ENCODE data around the gene FBXO30.

FBXO30 gene, protein sequence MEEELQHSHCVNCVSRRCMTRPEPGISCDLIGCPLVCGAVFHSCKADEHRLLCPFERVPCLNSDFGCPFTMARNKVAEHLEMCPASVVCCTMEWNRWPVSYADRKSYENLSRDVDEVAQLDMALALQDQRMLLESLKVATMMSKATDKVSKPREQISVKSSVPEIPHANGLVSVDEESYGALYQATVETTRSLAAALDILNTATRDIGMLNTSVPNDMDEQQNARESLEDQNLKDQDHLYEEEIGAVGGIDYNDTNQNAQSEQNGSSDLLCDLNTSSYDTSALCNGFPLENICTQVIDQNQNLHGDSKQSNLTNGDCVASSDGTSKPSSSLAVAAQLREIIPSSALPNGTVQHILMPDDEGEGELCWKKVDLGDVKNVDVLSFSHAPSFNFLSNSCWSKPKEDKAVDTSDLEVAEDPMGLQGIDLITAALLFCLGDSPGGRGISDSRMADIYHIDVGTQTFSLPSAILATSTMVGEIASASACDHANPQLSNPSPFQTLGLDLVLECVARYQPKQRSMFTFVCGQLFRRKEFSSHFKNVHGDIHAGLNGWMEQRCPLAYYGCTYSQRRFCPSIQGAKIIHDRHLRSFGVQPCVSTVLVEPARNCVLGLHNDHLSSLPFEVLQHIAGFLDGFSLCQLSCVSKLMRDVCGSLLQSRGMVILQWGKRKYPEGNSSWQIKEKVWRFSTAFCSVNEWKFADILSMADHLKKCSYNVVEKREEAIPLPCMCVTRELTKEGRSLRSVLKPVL

DNA sequence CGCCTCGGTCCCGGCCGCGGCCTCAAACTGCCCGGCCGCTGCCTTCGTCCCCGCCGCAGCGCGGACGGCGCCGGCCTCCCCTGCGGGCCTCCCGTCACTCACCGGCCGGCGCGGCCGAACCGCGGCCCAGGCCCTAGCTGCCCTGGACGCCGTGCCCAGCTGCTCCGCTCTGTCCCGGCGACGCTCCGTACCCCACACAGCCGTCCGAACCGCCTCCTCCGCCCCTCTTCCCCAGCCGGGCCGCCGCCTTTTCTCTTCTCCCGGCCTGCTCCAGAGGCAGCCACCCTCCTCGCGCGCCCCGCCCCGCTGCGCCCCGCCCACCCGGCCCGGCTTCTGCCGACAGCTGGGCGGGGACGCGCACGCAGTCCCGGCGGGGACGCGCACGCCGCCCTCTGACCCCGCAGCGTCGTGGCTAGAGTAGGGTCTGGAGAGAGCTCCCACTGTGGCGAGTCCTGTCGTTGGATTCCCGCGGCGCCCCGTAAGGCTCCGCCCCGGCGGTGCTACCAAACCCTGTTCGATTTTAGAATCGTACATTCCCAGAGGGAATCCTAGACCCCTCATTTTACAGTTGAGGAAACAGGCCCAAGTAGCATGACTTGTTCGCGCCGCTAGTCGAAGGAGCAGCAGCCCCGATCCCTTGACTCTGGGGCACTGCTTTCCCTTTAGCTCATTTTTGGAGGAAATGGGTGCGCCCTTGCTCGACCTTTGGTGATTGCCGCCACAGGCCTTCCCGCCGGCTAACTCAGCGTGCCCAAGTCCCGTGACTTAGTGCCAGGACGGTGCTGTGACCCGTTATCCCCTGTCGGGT is at the start of gene FBXO30:
Gene FBXO30, minus strand, starts transcription at position 295 of the 808 bp plus-strand sequence. CDS start 8,390 bp downstream, outside the sequence.
- peak; percentile 97 for DNase-seq

DNA sequence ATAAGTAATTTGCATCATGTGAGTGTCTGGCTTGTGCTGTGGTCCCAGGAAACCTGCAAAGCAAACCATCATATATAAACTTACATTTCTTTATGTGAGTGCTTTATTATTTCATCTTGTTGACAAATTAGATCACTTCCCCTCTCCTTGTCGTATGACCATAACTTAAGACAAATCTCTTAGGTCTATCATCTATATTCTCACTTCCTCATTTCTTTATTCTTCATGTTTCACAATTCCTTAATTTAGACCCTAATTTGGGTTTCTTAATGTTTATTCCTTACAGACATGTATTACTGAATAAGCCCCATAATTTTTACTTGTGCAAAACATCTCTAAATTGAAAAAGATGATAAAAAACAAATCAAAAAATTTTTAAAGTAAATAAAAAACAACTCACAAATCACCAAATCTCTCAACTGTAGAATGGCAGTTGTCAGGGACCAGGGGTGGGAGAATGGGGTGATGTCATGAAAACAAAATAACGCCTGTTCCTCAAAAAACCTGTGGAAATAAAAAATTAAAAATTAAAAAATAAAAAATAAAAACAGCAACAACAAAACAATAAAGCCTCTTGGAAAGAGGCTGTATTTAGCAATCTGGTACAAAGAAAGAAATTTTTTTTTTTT is 49.5 kb upstream of the FBXO30 start:
- DNase-seq, result no peak

DNA sequence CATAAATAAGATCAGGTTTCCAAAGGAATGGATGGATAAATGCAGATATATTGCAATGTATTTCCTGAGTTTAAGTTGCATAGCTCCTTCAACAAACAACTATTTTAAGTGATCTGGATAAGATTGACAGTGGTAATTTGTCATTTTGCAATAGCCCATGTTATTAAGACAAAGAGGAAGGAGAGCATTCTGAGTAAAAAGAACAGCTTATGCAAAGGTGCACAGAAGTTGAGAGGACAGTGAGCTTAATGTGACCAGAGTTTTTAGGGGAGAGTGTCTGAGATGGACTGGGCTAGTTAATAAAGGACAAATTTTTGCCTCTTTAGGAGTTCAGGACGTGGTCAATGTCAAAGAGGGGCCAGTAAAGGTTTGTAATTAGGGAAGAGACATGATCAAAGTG is 48.8 kb upstream of the FBXO30 start:
- DNase-seq, result no peak

DNA sequence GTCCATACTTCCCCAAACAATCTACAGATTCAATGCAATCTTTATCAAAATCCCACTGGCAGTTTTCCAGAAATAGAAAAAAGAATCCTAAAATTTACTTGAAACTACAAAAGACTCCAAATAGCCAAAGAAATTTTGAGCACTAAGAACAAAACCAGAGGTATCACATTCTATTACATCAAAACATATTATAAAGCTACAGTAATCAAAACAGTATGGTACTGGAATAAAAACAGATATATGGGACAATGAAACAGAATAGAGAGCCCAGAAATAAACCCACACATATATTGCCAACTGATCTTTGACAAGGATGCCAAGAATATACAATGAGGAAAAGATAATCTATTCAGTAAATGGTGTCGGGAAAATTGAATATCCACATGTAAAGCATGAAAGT is 46.0 kb upstream of the FBXO30 start:
- DNase-seq, result no peak

DNA sequence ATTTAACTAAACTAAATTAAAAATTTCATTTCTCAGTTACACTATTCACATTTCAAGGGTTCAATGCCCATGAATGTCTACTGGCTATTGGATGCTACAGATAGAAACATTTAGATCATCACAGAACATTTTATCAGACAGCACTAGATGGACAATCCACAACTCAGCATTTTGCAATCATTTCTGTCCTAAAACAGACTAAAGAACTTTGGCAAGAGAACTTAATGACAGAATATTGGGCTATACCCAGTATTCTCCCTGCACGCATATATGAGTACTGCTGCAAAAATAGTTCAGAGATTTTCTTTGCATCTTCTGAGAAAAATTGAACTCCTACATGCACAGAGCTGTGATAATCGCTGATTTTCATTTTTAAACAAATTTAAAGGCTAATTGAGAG is 36.1 kb upstream of the FBXO30 start:
- no peak for DNase-seq

DNA sequence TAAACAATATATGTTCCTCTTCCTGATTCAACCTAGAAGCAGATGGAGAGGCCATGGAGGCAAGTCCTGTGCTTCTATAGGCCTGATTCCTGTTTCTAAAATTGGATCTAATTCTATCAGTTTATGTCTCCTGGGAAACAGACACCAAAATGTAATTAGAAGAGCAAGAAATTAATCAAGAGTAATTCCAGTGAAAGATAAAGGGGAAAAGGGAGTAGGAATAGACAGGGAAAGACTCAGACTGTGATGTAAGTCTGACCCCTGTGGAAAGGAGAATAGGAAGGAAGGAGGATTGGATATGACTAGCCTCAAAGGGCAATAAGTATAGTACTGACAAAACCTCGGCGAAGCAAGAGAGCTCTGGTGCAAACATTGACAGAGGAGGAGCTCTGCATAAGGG is 33.9 kb upstream of the FBXO30 start:
- DNase-seq, result no peak

DNA sequence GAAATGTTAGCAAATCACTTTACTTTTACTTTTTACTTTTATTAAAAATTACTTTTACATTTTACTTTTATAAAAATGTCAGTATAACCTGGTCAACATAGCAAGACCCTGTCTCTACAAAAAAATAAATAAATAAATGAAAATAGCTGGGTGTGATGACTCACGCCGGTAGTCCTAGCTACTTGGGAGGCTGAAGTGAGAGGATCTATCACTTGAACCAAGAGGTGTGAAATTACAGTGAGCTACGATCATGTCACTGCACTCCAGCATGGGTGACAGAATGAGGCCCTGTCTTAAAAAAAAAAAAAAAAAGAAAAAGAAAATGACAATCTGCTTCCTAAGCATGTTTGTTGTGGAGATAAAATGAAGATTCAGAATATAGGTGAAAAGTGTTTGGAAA is 31.0 kb upstream of the FBXO30 start:
- no peak for DNase-seq

DNA sequence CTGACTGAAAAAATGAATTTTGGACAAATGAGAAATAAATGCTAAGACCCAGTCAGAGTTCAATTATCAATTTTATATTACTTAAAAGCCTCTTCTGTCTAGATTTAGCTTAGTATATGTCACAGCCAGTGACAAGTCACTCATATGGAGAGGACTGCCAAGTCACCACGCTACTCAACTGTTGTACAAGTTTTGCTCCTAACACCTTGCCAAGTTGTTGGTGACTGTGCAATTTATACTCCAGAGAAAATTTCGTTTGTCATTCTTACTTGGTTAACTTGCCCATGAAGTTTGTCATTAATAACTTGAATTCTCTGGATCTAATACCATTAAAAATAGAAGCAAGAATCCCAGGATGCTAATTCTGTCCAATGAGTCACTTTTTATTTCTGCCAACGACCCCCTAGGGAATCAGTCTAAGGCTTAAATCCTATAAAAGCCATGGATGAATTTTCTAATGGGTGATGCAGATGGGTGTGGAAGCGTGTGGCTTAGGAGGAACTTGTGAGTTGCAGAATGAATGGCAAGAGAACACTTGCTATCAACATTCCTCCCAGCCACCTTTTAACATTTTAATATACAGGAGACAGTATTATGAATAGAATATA is 30.4 kb upstream of the FBXO30 start:
- no peak for DNase-seq

DNA sequence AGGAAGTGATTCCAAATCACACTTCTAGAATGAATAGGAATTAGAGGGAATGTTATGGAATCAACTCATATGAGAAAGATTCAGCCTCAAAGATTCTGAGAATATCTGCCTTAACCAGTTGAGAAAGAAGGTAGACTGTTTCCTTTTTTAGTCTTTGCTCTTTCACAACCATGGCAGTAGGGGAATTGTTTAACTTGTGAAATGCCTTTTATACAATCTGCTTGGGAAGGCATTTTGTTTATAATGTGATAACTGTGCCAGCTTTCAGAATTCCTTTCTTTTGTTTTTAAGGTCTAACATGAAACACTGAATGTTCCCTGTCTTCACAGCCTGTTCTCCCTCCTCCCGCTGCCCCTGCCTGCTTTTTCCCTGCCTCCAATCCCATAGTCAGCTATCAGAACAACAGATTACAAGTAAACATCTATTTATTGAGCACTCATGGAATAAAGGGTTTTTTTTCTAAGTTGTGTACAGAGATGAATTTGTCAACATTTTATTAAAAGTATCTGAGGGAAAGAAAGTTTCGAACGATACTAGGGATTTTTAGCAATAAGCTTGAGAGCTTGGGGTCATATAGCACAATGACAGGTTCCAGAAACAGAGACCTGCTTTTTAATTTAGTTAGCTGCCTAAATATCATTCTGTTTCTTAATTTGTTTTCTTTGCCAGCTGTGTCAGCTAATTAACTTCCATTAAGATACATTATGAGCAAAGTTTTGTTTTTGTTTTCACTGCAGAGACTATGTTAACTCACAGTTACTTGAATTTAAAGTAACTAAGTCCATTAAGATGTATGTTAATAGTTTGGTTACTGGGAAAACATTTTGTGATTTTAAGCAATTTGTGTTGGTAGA is 28.3 kb upstream of the FBXO30 start:
- no peak for DNase-seq

DNA sequence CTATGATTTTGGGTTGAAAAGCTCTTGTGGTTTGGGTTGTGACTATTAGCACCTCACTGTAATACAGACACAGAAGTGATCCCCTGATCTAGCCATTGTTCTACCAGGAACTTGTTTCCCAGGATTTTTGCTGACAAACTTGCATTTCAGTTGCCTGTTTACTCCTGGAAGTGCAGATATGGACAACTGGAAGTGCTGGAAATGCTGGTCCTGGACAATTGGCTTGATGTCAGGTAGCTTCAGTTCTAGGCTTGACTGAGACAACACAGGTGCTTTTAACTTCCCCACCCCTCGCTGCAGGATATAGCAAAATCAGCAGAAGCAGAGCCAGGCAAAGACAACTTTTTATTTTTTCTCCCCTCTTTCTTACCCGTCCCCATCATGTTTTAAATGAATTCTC is 27.1 kb upstream of the FBXO30 start:
- no peak for DNase-seq

DNA sequence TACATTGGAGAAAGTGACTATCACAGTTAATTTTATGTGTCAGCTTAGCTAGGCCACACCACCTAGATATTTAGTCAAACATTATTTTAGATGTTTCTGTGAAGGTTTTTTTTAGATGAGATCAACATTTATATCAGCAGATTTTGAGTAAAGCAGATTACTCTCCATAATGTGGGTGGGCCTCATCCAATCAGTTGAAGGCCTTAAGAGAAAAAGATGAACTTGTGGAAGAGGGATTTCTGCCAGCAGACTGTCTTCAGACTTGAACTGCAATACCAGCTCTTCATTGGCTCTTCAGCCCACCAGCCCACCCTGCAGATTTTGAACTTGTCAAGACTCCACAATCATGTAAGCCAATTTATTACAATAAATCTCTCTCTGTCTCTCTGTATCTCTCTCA is 25.1 kb upstream of the FBXO30 start:
- no peak for DNase-seq

DNA sequence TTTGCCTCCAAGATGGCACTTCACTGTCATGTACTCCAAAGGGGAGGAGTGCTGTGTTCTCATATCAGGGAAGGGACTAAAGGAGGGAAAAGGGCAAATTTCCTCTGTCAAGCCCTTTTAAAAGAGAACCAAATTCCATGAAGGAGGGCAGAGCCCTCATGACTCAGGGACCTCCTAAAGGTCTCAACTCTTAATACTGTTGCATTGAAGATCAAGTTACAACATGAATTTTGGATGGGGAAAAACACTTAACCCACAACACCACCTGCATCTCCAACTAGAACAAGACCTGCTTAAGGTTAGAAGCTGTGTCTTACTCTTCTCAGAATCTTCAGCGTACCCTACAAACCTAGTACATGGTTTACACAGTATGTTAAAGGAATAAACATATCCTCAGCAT is 23.7 kb upstream of the FBXO30 start:
- no peak for DNase-seq

DNA sequence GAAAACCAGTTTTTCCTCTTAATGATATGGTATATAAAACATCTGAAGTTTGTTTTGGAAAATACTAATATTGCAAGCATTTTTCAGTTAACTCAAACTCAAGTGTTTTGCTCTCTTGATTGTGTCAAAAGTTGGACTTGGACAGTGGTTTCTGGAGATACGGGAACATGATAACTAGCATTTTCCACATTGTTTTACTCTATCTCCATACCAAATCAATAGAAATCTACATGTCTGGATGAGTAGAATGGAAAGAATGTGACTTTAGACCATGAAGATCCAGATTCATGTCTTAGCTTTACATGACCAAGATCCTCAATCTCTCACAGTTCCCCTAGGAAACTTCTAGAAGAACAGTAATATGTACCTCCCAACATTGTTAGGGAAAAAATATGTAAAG is 22.2 kb upstream of the FBXO30 start:
- no peak for DNase-seq

DNA sequence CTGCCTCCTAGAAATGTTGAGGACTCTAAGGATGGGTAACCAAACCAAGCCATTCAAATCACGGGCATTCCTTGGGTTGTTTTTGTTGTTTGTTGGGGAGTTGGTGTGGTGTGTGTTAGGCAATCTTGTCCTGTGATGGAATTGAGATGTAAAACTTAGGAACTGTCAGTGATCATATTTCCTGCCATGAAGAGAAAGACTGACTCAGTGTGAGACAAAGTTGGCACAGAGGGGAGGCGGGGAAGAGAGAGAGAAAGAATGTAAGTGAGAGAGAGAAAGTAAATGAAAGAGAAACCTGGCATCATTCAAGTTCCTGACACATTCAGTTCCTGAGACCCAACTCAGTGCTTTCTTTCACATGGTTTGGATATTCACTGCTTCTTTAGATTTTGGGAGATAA is 21.6 kb upstream of the FBXO30 start:
- no peak for DNase-seq

DNA sequence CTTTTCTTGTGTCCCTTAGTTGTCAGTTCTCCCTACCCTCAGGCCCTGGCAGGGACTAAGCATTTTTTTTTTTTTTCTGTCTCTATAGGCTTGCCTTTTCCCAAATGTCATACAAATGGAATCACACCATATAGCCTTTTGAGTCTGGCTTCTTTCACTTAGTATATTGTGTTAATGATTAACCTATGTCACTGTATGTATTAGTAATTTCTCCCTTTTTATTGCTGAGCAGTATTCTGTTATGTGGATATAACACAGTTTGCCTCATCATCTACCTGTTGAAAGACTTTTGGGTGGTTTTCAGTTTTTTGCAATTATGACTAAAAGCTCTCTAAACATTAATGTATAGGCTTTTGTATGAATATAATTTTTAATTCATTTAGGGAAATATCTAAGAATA is 16.0 kb upstream of the FBXO30 start:
- DNase-seq, result no peak

DNA sequence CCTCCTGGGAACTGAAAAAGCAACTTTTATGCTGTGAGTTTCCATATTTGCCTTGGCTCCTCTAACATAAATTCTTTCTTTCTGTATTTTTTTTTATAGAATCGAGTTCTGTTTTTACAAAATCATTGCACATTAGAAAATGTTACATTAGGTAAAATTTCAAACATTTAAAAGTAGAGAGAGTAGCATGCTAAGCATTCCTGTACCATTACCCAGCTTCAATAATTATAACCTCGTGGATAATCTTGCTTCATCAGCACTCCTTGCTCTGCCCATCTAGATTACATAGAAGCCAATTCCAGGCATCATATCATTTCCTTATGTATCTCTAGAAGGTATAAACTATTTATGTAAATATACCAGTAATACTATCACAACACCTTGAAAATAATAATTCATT is 15.4 kb upstream of the FBXO30 start:
- no peak for DNase-seq

DNA sequence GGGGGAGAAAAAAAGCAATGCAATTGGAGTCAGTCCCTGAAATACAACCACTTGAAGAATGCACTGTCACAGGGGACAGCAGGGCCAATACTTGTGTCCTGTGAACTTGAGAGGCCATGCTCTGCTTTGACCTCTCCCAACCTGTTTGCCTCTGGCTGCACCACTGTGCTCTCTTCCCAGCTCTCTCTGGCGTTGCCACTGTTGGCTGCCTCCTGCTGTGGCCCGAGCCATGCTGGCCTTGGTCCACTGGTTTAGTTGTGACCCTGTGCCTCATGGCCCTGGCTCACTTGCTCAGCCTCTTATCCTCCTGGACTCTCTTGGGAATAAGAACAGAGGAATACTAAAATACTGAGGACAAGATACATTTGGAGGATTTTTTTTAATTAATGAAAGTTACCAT is 14.5 kb upstream of the FBXO30 start:
- no peak for DNase-seq

DNA sequence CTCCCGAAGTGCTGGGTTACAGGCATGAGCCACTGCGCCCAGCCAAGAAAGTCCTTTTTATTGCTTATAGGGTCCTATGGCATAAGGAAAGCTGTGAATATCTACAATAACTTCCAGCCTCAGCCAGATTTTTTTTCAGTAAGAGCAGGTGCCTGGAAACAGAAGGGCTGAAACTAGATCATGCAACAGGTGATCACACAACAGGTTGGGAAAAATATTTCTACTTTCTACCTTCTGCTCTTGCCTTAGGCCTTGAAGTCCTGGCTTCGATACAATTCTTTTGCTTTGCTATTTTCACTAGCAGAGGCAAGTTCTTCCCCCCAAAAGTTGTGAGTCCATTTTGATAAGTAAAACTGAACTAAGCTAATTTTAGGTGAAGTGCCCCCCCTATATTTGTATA is 9.7 kb upstream of the FBXO30 start:
- DNase-seq, result no peak

DNA sequence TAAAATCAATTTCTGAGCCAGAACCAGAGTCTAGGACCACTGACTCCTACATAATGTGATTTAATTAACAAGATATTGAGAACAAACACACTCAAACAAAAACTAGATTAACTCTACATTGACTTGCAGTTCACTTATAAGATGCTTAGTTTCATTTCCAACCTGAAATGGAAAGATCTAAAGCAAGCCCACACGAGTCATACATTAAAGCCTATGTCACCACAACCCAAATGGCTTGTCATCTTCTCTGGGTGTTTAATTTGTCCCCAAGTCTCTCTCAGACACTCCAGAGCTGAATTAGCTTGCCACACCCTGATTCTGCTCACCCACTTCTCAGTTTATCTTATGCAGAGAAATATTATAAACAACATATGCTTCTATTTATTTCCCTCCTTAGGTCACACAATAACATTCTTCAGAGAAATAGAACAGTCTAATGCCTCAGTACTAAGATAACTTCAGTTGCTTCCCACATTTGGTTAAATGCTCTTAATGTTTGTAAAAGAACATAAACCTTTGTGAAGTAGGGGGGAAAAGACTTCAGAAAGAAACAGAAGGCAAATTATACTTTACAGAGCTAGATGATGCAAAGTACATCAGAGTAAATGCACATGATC is 8.8 kb upstream of the FBXO30 start:
- DNase-seq, result no peak

DNA sequence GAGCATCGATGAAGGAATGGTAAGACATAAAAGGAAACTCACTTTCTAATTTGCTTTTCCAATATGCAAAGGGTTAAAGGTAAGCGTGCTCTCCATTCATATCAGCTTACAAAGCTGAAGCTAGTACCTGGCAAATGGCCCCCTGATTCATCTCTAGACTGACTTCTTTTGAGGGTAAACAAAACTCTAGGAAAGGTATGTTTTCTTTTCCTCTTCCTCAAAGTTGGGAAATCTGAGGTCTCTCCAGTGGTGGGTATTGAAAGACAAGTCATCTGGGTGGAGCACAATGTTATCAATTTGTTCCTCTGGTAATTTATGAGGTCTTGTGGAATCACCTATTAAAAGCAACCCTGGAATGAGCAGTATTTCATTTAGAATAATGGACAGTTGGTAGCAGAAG is 7.9 kb upstream of the FBXO30 start:
- DNase-seq, result no peak

DNA sequence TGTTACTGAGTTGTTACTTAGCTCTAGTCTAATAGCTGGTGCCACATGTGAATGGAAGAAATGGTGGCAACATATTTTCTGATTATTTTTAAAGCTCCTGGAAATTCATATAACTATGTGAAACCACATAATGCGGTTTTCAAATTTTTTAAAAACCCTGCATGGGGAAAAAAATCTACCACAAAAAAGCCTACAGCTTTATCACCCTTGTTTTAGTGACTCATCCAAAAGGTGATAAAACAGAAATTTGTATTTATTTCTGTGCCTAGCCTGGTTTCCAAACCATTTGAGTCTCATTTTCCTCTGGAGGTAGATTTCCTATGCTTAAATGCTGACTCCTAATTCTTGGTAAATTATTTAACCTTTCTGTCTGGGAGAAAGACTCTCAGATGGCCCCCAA is 5.4 kb upstream of the FBXO30 start:
- DNase-seq, result no peak

Measured in retina (tissue), 1 donor.